ENCODE results near the gene NUDCD3.

The NUDCD3 gene

GRCh38 chr7:44533301-44534055 is 43.0 kb upstream of the NUDCD3 start:
- Histone ChIP-seq H3K27me3 (ENCODE audit: control insufficient read depth, insufficient read depth, low read length) (no peaks in the 10 kb centered on the region), H3K79me2 (no peaks in the 10 kb centered on the region), H3K4me1 (no peaks in the 10 kb centered on the region), H3K4me3 (ENCODE audit: low read depth, low read length) (no peak overlapping the region), H2AFZ (no peak overlapping the region), H3K9ac (no peak overlapping the region), H3K4me2 (ENCODE audit: low read length) (no peak overlapping the region), H3K9me3 (ENCODE audit: control insufficient read depth, low read length) (no peaks in the 10 kb centered on the region), H3K36me3 (ENCODE audit: control insufficient read depth, insufficient read depth, low read length) (no peaks in the 10 kb centered on the region), H3K27ac (no peak overlapping the region)
- TF ChIP-seq CTCF (IDR thresholded peaks at IDR 0.05), result no peak

GRCh38 chr7:44531421-44532380 is 41.2 kb upstream of the NUDCD3 start:
- H2AFZ ChIP-seq, result no peak overlapping the region
- H3K27ac ChIP-seq, result no peak overlapping the region
- no peaks in the 10 kb centered on the region for H3K79me2 ChIP-seq
- no peak overlapping the region for H3K9ac ChIP-seq
- no peak for TF ChIP-seq CTCF (IDR thresholded peaks at IDR 0.05)
- H3K27me3 ChIP-seq (ENCODE audit: control insufficient read depth, insufficient read depth, low read length), result no peaks in the 10 kb centered on the region
- no peaks in the 10 kb centered on the region for H3K4me1 ChIP-seq
- no peak overlapping the region for H3K4me3 ChIP-seq (ENCODE audit: low read depth, low read length)
- H3K36me3 ChIP-seq (ENCODE audit: control insufficient read depth, insufficient read depth, low read length), result no peaks in the 10 kb centered on the region
- no peaks in the 10 kb centered on the region for H3K9me3 ChIP-seq (ENCODE audit: control insufficient read depth, low read length)
- H3K4me2 ChIP-seq (ENCODE audit: low read length), result no peak overlapping the region

GRCh38 chr7:44530990-44531389 is 40.5 kb upstream of the NUDCD3 start:
- Histone ChIP-seq H3K4me1 (no peaks in the 10 kb centered on the region), H3K36me3 (ENCODE audit: control insufficient read depth, insufficient read depth, low read length) (no peaks in the 10 kb centered on the region), H3K4me2 (ENCODE audit: low read length) (no peak overlapping the region), H3K79me2 (no peaks in the 10 kb centered on the region), H3K9me3 (ENCODE audit: control insufficient read depth, low read length) (no peaks in the 10 kb centered on the region), H3K27me3 (ENCODE audit: control insufficient read depth, insufficient read depth, low read length) (no peaks in the 10 kb centered on the region), H3K9ac (no peak overlapping the region), H2AFZ (no peak overlapping the region), H3K4me3 (ENCODE audit: low read depth, low read length) (no peak overlapping the region), H3K27ac (no peak overlapping the region)
- TF ChIP-seq CTCF (IDR thresholded peaks at IDR 0.05), result no peak

- H3K27ac ChIP-seq, result no peak overlapping the region
- no peak overlapping the region for H3K4me3 ChIP-seq (ENCODE audit: low read depth, low read length)
- no peaks in the 10 kb centered on the region for H3K27me3 ChIP-seq (ENCODE audit: control insufficient read depth, insufficient read depth, low read length)
- no peak overlapping the region for H2AFZ ChIP-seq
- no peaks in the 10 kb centered on the region for H3K79me2 ChIP-seq
- no peaks in the 10 kb centered on the region for H3K9me3 ChIP-seq (ENCODE audit: control insufficient read depth, low read length)
- no peaks in the 10 kb centered on the region for H3K36me3 ChIP-seq (ENCODE audit: control insufficient read depth, insufficient read depth, low read length)
- no peak overlapping the region for H3K9ac ChIP-seq
- no peak overlapping the region for H3K4me2 ChIP-seq (ENCODE audit: low read length)
- H3K4me1 ChIP-seq, result no peaks in the 10 kb centered on the region
- TF ChIP-seq CTCF (IDR thresholded peaks at IDR 0.05), result no peak
Observed at GRCh38 chr7:44524811-44525388, 34.4 kb upstream of the NUDCD3 start.

Data from parathyroid adenoma (tissue), 2 donors.